Progenitor cell of endocrine pancreas (in vitro differentiated cells): ENCODE measurements around the gene SPATA31D1. TPM values are rescaled to one million over a fixed set of nuclear protein-coding genes. Genes with fewer than 3 reads are reported as not detected.

Experiments
- DNase-seq: peaks from one replicate; pipeline ENCODE4 v3.0.0; 2021; ENCODE audit warnings: low spot score; ENCODE audit not compliant: unreplicated experiment
- H3K27ac Mint-ChIP-seq: 2 replicates; pipeline ENCODE4 v1.8.0; 2021; ENCODE audit warnings: mild to moderate bottlenecking, moderate library complexity, mixed read lengths
- H3K27me3 Mint-ChIP-seq: 2 replicates; pipeline ENCODE4 v1.8.0; 2021; ENCODE audit warnings: mixed read lengths
- H3K36me3 Mint-ChIP-seq: 2 replicates; pipeline ENCODE4 v1.8.0; 2022; ENCODE audit warnings: mixed read lengths; ENCODE audit not compliant: insufficient read depth
- H3K4me1 Mint-ChIP-seq: 2 replicates; pipeline ENCODE4 v1.8.0; 2021; ENCODE audit warnings: low read depth, mixed read lengths
- H3K4me3 Mint-ChIP-seq: 2 replicates; pipeline ENCODE4 v1.8.0; 2021; ENCODE audit warnings: low read depth, mild to moderate bottlenecking, moderate library complexity, mixed read lengths
- H3K9me3 Mint-ChIP-seq: 2 replicates; pipeline ENCODE4 v1.8.0; 2021; ENCODE audit warnings: low read depth, mixed read lengths
- CTCF ChIP-seq: fragments of 200-600 bp; sonication (generic); IDR thresholded peaks from one replicate; pipeline ENCODE4 v1.5.0; 2021; ENCODE audit warnings: antibody characterized with exemption, mild to moderate bottlenecking; ENCODE audit not compliant: unreplicated experiment
- total RNA-seq: library from RNA; stranded (reverse); gene quantifications from 2 replicates; pipeline ENCODE4 v1.2.1, GENCODE V29; 2021

Gene SPATA31D1
- total RNA-seq, 1 donor from 2014 or later = not detected

- no peak for DNase-seq
- Mint-ChIP-seq H3K27ac (no peak overlapping the region), H3K36me3 (no peaks in the 10 kb centered on the region), H3K4me3 (no peak overlapping the region), H3K4me1 (no peaks in the 10 kb centered on the region), H3K9me3 (no peaks in the 10 kb centered on the region), H3K27me3 (no peaks in the 10 kb centered on the region)
- TF ChIP-seq CTCF = no peak
Observed at GRCh38 chr9:82034956-82035731, 46.6 kb downstream of the SPATA31D1 start.

GRCh38 chr9:82036086-82036485, 47.5 kb downstream of the SPATA31D1 start:
- Mint-ChIP-seq H3K4me1 (no peaks in the 10 kb centered on the region), H3K27ac (no peak overlapping the region), H3K27me3 (no peaks in the 10 kb centered on the region), H3K9me3 (no peaks in the 10 kb centered on the region), H3K4me3 (no peak overlapping the region), H3K36me3 (no peaks in the 10 kb centered on the region)
- DNase-seq = no peak
- TF ChIP-seq CTCF = no peak

- no peak overlapping the region for H3K4me3 Mint-ChIP-seq
- H3K27ac Mint-ChIP-seq = no peak overlapping the region
- no peak for DNase-seq
- TF ChIP-seq CTCF = no peak
- H3K27me3 Mint-ChIP-seq = no peaks in the 10 kb centered on the region
- no peaks in the 10 kb centered on the region for H3K36me3 Mint-ChIP-seq
- peaks cover under 1% of the 10 kb centered on the region for H3K9me3 Mint-ChIP-seq
- no peaks in the 10 kb centered on the region for H3K4me1 Mint-ChIP-seq
Observed at GRCh38 chr9:82037126-82037525, 48.6 kb downstream of the SPATA31D1 start.

- Mint-ChIP-seq H3K27me3 (no peaks in the 10 kb centered on the region), H3K4me3 (no peak overlapping the region), H3K36me3 (no peaks in the 10 kb centered on the region), H3K4me1 (no peaks in the 10 kb centered on the region), H3K9me3 (peaks cover 4% of the 10 kb centered on the region), H3K27ac (no peak overlapping the region)
- no peak for DNase-seq
- no peak for TF ChIP-seq CTCF
Observed at GRCh38 chr9:82038897-82039296, 50.3 kb downstream of the SPATA31D1 start.

Other genes with a start within 250 kb of the SPATA31D1 start
- not detected in 2 replicates for gene SPATA31D4, start 60.3 kb upstream of the SPATA31D1 start, total RNA-seq
- gene SPATA31D3, start 45.3 kb upstream of the SPATA31D1 start, total RNA-seq = not detected in 2 replicates